GM19395 (cell line): ENCODE results near the gene S100Z.
"Not testable (repeated sequence)": the region's sequence is repeated elsewhere in the genome, so short reads cannot be mapped to it uniquely, and the experiment has no call there.

Source experiments
- ATAC-seq: cut with Tn5 transposase; IDR thresholded peaks from one replicate; pipeline ENCODE4 v1.9.1; 2021; ENCODE audit warnings: mild to moderate bottlenecking, moderate library complexity; ENCODE audit not compliant: unreplicated experiment

The S100Z gene

DNA sequence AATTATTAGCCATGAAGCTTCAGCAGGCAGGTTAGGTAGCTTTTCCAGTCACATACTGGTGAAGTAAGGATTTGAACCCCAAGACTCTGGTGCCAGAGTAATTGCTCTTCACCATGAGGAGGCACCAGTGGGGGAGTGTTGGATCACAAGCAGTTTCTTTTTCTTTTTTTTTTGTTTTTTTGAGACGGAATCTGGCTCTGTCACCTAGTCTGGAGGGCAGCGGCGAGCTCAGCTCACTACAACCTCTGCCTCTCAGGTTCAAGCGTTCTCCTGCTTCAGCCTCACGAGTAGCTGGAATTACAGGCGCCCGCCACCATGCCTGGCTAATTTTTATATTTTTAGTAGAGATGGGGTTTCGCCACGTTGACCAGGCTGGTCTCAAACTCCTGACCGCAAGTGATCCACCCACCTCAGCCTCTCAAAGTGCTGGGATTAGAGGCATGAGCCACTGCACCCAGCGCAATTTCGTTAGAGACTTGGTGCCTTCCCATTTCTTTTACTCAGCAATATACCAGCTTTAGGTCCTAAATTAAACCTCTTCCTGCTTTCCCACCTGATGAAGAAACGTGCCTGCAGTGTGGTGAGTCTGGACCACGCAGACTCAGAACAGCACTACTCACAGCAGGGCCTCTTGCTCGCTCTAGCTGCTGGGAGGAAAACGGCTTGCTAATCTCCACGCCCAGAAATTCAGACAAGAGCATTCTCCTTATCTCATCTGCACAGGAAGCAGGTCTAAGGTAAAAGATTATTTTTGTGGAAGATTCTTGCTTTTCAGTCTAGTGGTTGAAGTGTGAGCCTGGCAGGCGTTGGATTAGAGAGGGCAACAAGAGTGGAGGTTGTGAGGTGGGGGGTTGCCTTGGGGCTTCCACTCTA, at the start of gene S100Z:
S100Z (plus strand) TSS at position 596 of the 873 bp plus-strand sequence. CDS start 25,346 bp downstream, outside the sequence.
- ATAC-seq, result no peak

DNA sequence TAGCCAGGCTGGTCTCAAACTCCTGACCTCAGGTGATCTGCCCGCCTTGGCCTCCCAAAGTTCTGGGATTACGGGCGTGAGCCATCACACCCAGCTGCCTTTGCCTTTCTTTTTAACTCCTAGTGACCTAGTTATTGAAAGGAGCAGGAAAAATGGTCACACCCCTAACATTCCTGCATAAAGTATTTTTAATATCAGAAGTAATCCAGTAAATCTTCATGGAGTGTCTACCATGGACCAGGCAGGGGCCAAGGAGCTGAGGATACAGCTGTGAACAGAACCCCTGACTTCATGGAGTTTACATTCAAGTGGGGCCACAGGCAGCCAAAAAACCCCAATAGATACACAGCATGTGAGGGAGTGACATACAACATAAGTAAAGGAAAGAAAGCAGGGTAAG, 49.2 kb upstream of the S100Z start:
- no peak for ATAC-seq

DNA sequence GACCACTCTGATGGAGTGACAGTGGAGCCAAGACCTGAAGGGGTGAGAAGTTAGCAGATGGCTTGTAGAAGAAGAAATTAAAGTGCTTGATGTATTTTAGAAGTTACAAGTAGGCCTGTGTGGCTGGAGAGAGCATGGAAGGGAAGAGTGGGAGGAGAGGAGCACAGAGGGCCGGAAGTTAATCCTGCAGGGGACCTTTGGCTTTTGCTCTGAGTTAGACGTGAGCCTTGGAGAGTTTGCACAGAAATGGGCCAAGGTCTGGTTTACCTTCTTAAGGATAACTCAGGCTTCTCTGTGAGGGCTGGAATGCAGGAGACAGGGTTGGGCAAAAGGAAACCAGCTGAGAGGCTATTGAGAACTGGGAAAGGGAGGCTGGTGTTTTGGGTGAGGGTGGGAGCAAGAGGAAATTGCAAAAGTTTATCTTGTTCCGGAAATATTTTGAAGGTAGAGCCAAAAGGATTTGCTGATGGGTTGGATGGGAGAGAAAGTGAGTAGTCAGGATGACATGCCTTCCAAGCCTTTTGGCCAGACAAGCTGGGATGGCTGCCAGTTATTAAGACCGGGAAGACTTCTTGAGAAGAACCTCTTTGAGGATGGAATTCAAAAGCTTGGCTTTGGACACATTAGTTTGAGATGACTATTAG, 48.5 kb upstream of the S100Z start:
- ATAC-seq, result no peak

DNA sequence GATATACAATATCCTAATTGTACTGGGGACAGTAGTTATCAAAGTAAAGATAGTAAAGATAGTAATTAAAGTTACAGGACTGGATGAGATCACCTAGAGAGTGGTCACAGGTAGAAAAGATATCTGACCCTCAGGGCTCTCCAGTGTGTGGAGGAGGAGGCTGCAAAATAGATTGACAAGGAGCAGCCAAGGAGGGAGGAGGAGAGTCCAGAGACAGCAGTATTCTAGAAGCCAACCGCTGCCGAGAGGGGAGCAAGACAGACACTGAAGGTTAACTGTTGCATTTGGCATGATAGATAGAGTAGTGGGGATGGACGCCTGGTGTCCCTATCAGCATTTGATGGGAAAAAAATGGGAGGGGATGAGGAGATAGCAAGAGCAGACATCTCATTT, 48.0 kb upstream of the S100Z start:
- no peak for ATAC-seq

DNA sequence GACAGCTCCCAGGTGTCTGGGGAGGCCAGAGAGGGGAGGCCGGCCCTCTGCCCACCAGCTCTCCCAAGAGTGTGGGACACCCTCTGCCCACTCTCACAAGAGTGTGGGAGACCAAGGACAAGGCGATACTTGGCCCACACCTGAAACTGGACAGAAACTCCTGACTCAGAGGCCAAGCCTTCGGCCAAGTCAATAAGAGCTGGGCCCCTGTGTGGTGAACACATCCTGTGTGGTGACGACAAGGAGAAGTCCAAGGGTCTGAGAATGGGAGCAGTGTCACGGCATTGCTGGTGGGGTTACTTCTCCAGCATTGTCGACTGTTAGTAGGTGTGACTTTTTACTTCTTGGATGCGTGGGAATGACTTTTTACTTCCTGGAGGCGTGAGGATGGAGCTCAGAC, 45.5 kb upstream of the S100Z start:
- ATAC-seq, result no peak

DNA sequence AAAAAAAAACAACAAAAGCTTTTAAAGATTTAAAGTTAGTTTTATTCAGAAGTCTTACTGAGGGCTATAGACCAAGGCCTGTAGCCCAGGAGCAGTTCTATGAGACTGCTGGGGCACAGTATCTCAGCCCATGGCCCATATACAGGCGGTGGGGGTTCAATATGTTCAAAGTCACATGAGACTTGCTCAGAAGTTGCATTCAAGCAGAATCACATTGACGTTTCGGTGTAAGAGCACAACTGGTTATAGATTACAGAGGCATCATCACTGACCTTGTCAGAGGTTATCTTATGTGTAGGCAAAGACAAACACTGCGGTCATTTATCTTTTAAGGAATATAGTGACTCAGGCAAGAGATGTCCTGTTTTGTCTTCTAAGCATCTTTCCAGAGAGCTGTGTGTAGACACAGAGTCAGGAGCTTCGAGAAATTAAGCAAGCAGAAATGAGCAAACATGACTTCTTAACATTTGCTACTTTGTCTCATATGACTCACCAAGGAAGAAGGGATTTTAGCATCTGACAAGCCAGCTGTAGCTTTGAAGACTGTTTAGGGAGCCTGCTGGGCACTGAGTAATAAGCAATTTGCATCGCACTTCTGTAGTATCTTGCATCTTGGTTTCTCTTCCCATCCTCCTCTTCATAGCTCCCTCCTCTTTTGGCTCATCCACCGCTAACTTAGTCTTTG, 43.9 kb upstream of the S100Z start:
- ATAC-seq, result no peak

DNA sequence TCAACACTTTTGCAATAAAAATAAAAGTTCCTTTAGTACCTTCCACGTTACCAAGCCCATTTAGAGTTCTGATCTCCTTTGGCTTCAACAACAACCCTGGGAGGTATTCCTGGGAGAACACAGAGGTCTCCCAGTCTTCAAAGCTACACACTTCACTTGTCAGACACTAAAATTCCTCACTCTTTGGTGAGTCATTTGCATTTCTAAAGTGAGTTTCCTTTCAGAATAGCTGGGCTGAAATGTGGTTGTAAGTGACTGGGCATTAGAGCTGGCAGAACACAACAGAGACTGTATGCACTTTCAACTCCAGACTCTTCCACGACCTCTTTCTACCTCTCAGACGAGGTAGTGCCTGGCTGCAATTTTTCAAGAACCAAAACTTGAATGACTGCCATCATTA, 42.5 kb upstream of the S100Z start:
- ATAC-seq, result no peak

DNA sequence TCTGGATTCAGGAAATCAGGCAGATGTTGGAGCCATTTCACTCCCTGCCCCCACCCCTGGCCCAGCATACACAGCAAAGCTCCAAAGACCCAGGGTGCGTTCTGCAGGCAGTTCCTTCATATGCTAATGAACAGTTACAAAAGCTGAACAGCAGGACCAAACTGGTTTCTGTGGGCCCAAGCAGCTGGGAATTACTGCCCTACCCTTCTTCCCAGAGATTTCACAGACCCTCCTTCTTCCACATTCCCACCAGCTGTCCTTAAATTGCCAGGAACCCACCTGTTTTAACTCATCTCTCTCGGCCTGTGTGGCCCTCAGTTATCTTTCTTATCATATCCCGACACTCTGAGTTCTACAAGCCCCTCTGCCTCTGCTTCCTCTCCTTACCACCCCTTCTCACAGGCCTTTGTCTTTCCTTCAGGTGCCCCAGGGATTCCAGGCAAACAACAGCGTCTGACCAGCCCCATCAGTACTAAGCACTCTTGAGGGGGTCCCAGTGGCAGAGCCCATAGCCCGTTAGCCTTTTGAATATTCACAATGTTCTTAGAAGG, 41.6 kb upstream of the S100Z start:
- no peak for ATAC-seq

DNA sequence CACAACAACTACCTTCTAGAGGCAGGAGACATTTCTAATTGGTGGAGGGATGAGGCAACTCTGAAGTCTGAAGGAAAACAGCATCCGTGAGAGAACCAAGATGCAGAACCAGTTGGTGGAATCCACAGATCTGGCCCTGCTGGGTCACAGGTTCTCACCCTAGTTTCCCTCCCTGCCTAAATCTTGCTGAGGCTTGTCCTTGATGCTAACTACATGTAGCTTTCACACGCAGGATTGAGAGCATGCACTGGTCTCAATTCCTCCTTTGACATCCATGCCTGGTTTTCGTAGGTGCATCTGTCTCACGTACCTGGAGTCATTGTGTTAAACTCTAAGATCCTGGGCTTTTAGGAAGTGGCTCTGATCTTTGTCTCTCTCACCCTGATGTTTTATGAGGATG, 40.7 kb upstream of the S100Z start:
- ATAC-seq, result no peak

DNA sequence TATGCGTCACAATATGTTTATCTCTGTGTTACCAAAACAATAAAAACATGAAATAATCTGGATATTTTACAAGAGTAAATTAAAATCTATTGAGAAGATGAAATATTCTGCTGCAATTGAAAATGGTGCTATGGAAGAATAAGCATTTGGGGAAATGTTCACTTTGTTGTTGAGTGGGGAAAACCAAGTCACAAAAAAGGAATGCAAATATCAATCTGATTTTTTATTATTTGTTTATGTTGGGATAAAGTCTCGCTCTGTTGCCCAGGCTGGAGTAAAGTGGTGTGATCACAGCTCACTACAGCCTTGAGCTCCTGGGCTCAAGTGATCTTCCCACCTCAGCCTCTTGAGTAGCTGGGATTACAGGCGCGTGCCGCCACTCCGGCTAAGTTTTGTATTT, 39.6 kb upstream of the S100Z start:
- no peak for ATAC-seq

DNA sequence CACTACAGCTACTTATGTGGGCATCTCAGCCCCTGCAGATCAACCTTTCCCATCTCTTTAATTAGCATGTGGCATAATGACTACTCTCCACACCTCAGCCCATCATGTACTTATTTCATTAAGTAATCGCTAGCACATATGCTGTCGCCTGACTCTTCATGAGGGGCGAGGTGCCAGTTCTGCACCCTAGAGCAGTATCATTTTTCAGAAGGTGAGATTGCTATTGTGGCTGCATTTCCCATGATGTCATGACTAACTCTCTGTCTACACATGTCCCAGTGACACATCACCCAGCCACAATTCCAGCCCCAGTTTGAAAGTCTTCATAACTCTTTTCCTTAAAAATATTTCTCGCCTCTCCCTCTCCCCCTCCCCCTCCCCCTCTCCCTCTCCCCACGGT, 38.6 kb upstream of the S100Z start:
- ATAC-seq, result no peak

DNA sequence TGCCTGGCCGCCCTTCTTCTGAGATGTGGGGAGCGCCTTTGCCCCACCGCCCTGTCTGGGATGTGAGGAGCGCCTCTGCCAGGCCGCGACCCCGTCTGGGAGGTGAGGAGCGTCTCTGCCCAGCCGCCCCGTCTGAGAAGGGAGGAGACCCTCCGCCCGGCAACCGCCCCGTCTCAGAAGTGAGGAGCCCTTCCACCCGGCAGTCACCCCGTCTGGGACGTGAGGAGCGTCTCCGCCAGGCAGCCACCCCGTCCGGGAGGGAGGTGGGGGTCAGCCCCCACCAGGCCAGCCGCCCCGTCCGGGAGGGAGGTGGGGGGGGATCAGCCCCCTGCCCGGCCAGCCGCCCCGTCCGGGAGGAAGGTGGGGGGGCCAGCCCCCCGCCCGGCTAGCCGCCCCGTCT, 37.6 kb upstream of the S100Z start:
- ATAC-seq, result not testable (repeated sequence)

DNA sequence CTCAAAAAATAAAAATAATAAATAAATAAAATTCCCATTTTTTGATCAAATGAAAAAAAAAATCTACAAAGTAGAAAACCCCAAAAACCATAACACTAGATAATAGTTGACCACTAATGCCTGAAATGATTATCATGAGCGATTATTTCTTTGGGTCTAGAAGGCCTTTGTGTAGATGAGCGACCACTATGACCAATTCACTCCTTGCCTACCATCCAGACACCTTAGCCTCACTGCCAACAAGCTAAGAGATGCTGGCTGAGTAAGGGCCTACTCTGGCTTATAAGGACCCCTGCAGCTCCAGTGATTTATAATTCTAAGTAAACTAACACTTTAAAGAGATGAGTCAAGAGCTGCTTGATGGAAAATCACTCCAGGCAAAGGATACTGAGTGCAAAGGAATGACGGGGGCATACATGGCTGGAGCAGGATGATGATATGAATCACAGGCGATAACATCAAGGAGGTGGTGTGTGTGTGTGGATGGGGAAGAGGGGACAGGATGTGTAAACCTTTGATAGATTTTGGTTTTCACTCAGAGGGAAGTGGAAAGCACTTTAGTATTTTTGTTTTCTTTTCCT, 35.7 kb upstream of the S100Z start:
- ATAC-seq, result no peak

DNA sequence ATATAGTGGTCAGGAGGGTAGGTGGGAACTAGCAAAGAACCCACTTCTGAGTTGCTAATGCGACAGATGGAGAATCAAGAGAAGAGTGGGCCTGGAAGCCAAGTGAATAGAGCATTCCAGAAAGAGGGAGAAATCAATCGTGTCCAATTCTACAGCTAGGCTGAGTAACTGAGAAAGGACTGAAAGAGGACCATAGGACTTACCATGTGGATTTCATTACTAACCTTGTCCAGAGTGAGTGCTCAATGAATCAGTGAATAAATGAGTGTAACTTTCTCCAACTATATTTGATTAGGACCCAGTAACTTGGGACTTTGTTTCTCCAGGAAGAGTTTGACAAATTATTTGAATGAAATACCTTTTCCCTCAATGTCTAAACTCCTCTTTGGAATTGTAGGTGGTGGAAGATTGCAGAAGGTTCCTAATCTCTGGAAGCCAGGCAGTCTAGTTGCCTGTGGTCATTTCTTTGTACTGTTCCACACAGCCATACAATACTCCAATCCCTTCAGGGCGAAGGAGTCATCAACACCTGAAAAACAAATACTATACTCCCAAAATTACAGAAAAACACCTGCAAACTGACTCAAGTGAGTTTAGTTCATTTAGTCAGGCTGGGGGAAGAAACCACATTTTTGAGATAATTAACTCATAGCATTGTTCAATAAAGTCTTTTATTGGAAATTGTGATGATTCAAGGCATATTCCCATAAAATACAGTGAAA, 33.5 kb upstream of the S100Z start:
- no peak for ATAC-seq

DNA sequence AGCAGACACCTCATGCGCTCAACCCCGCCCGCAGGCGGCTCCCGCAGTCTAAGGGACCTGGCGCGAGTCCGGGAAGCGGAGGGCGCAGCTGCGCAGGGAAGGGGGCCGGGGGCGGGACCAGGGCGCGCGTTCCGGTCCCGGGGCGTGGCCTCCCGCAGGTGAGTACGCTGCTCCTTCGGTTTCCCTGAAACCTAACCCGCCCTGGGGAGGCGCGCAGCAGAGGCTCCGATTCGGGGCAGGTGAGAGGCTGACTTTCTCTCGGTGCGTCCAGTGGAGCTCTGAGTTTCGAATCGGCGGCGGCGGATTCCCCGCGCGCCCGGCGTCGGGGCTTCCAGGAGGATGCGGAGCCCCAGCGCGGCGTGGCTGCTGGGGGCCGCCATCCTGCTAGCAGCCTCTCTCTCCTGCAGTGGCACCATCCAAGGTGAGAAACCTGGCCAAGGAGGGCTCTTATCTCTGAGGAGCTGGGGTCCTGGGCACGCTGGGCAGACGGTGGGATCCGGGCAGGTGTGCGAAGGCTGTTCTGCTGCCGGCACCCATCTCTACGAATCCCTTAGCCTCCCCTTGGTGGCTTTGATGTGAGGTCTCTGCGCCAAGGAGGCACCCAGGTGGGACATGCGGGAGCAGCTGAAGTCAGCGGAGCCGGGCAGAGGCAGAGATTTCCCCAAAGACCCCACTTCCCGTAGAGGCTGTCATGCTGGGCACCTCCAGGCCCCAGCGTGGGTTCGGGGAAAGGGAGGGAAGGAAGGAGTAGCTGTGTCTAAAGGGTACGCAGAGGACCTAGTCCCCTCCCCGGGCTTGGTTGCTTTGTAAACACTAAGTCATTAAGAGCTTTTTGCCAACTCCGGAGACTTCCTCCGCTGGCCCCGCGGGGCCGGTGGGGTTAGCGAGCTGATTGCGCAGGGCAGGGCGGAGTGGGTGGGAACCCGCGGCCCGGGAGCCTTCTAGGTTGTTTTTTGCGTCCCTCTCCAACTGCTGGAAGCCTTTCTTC, 30.7 kb upstream of the S100Z start, which contains the start of gene F2RL1:
F2RL1 (plus strand) TSS at position 187 of the 988 bp plus-strand sequence; CDS start at position 340, 153 bp downstream.
- no peak for ATAC-seq

DNA sequence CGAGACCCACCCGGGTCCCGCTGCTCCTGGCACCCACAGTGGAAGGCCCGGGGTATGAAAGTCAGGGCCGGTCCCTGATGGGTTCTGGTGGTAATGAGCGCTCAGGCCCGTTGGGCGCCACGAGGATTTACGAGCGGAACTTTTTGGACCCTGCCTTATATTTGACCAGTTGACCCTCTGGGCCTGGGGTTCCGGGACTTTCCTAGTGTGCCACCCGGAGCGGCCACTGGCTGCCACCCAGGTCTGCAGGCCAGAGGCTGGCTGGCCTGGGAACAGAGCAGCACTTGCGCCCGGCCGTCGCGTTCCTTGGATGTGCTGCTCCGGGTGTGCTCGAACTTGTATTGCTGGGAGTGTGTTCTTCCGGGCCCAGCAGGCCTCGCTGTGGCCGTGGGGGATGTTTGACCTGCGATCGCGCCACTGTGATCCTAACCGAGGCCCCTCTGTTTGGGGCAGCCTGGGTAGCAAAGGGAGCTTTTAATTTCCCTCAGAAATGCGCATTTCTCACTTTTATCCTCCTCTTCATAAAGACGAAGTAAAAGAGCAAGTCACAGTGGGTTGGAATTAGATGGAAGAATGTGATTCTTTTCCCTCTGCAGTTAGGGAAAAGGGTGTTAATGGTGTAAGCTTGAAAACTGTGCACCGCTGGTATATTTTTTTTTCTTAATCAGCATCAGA, 29.8 kb upstream of the S100Z start:
- no peak for ATAC-seq

DNA sequence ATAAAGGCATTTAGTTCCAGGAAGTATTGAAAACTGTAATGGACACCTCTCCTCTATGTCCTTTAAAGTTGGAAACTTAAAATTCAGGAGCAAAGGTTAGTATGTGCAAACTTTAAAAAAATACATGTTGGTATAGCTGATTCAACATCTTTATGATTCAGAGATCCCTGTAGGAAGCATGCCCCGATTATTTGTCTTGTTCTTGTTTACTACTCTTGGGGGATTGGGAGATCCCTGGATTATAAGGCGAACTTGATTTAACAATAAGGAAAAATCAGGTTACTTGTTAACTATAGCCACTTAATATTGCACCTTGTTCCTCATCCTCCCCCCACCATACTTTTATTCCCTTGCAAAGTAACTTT, 29.3 kb upstream of the S100Z start:
- no peak for ATAC-seq

DNA sequence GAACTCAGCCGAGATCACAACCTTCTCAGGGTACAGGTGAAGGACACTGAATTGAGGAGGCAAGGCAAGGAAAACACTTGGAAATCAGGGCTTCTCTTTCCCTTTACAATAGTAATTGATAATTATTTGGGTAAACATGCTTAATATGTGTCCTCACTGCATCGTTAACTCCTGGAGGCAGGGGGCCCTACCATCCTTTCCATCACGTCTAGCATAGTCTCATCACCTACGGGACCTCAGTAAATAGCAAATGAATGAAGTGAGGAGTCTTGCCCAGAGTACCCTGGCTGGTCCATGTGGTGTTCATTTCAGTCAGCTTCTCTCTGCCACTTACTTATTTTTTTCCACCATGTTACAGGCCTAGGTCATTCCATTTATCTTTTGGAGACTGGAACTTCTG, 28.7 kb upstream of the S100Z start:
- ATAC-seq, result no peak
